HEK293T (cell line): Measurements from ENCODE around the gene MSMP.

Experiments
- CTCF ChIA-PET: fragments of 350-600 bp; formaldehyde crosslinking; extraction: SDS; loops from one replicate; lab custom pipeline; 2021; ENCODE audit warnings: antibody characterized with exemption, inconsistent platforms; lab: Yijun Ruan, JAX
- POLR2A ChIA-PET: fragments of 350-600 bp; formaldehyde crosslinking; extraction: SDS; loops from one replicate; lab custom pipeline; 2020; ENCODE audit warnings: antibody characterized with exemption, inconsistent platforms; lab: Yijun Ruan, JAX
- DNase-seq: peaks from one replicate; pipeline ENCODE4 v3.0.0; 2012; ENCODE audit warnings: mixed read lengths; ENCODE audit errors: extremely low spot score
- ARNT ChIP-seq: fragments of 450-650 bp; IDR thresholded peaks from 2 replicates; pipeline ENCODE4 v1.6.1; 2017; ENCODE audit warnings: mild to moderate bottlenecking
- BHLHE40 ChIP-seq: fragments of 450-650 bp; IDR thresholded peaks from 2 replicates; pipeline ENCODE4 v1.6.1; 2016; ENCODE audit warnings: mild to moderate bottlenecking, moderate library complexity, borderline replicate concordance
- CTBP1 ChIP-seq: fragments of 450-650 bp; IDR thresholded peaks from 2 replicates; pipeline ENCODE4 v1.6.1; 2016; ENCODE audit warnings: borderline replicate concordance
- ELF4 ChIP-seq: fragments of 450-650 bp; IDR thresholded peaks from 2 replicates; pipeline ENCODE4 v1.6.1; 2017; ENCODE audit warnings: antibody characterized with exemption
- FOXA1 ChIP-seq: fragments of 450-650 bp; IDR thresholded peaks from 2 replicates; pipeline ENCODE4 v1.6.1; 2016; ENCODE audit warnings: mild to moderate bottlenecking
- FOXK2 ChIP-seq: fragments of 450-650 bp; IDR thresholded peaks from 2 replicates; pipeline ENCODE4 v1.6.1; 2016; ENCODE audit warnings: mild to moderate bottlenecking
- FOXM1 ChIP-seq: fragments of 450-650 bp; IDR thresholded peaks from 2 replicates; pipeline ENCODE4 v1.6.1; 2017; ENCODE audit warnings: mild to moderate bottlenecking, borderline replicate concordance
- HDGF ChIP-seq: fragments of 450-650 bp; IDR thresholded peaks from 2 replicates; pipeline ENCODE4 v1.6.1; 2017; ENCODE audit warnings: antibody characterized with exemption, borderline replicate concordance
- L3MBTL2 ChIP-seq: fragments of 450-650 bp; conservative IDR thresholded peaks from 2 replicates; pipeline ENCODE4 v1.6.1; 2016; ENCODE audit warnings: mild to moderate bottlenecking
- LEF1 ChIP-seq: fragments of 450-650 bp; IDR thresholded peaks from 2 replicates; pipeline ENCODE4 v1.6.1; 2017; ENCODE audit warnings: mild to moderate bottlenecking, borderline replicate concordance
- NFRKB ChIP-seq: fragments of 450-650 bp; IDR thresholded peaks from 2 replicates; pipeline ENCODE4 v1.6.1; 2016; ENCODE audit warnings: mild to moderate bottlenecking, moderate library complexity
- SP1 ChIP-seq: fragments of 450-650 bp; IDR thresholded peaks from 2 replicates; pipeline ENCODE4 v1.6.1; 2017
- SUZ12 ChIP-seq: fragments of 450-650 bp; IDR thresholded peaks from 2 replicates; pipeline ENCODE4 v1.6.1; 2016; ENCODE audit warnings: mild to moderate bottlenecking
- TARDBP ChIP-seq: fragments of 450-650 bp; IDR thresholded peaks from 2 replicates; pipeline ENCODE4 v1.6.1; 2016
- ZNF384 ChIP-seq: fragments of 450-650 bp; IDR thresholded peaks from 2 replicates; pipeline ENCODE4 v1.6.1; 2016
- TF ChIP-seq, protein P1 (sequence below): fragments of 450-650 bp; IDR thresholded peaks from 2 replicates; pipeline ENCODE4 v1.6.1; 2016

MSMP gene

GRCh38 chr9:35730486-35730854 lies 23.6 kb downstream of the MSMP start:
- DNase-seq, result no peak
- no peak for TF ChIP-seq SUZ12
- TF ChIP-seq BHLHE40, result no peak
- TF ChIP-seq SP1, result no peak
- no peak for TF ChIP-seq NFRKB
- POLR2A ChIA-PET, result interaction anchor here (1.0 to 2.2 kb wide), 4 partner anchors 66 to 84 kb away, joined by 3 to 12 read pairs (median 3); partner anchors contain the start of gene ARHGEF39
- CTCF ChIA-PET, result interaction anchor here (0.7 to 3.2 kb wide), 2 partner anchors 34 to 85 kb away, joined by 5 to 11 read pairs; no protein-coding TSS in a partner anchor

GRCh38 chr9:35729700-35730485 lies 24.2 kb downstream of the MSMP start:
- TF ChIP-seq FOXK2, result no peak
- TF ChIP-seq SP1, result no peak
- no peak for TF ChIP-seq TARDBP
- TF ChIP-seq ZNF384, result no peak
- no peak for TF ChIP-seq LEF1
- TF ChIP-seq SUZ12, result no peak
- TF ChIP-seq ARNT, result no peak
- TF ChIP-seq HDGF, result no peak
- no peak for TF ChIP-seq FOXA1
- TF ChIP-seq CTBP1, result no peak
- ChIA-PET POLR2A (interaction anchor here (1.0 kb wide), 2 partner anchors 69 to 71 kb away, joined by 3 read pairs; no protein-coding TSS in a partner anchor), CTCF (interaction anchor here (0.7 to 3.2 kb wide), 3 partner anchors 33 to 84 kb away, joined by 3 to 11 read pairs (median 5); no protein-coding TSS in a partner anchor)
- DNase-seq, result peak; percentile 73

DNA sequence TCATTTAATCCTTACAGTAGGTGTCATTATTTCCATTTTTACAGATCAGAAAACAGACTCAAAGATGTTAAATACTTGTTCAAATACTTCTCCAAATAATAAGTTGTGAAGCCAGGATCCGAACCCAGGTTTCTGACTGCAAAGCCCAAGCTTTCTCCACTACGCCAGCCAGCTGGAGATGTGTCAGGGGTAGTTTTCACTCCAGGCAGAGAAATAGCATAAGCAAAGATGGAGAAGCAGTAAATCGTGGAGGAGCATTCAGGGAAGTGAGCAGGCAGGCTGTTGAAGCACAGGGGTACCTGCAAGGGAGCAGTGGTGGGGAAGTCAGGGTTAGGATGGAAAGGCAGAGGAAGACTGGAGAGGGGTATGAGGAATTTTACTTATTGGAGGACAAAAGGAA lies 25.0 kb downstream of the MSMP start:
- no peak for TF ChIP-seq LEF1
- no peak for TF ChIP-seq CTBP1
- no peak for TF ChIP-seq ELF4
- TF ChIP-seq BHLHE40, result no peak
- TF ChIP-seq TARDBP, result no peak
- POLR2A ChIA-PET, result no interaction called here
- CTCF ChIA-PET, result interaction anchor here (0.7 kb wide), 1 partner anchor 32 kb away, joined by 3 read pairs; no protein-coding TSS in a partner anchor
- no peak for DNase-seq

GRCh38 chr9:35728041-35728971 lies 25.8 kb downstream of the MSMP start:
- TF ChIP-seq SP1 (no peak), NFRKB (no peak), L3MBTL2 (no peak), FOXA1 (no peak), BHLHE40 (no peak), LEF1 (no peak)
- ChIA-PET POLR2A (no interaction called here), CTCF (interaction anchor here (1.0 to 1.9 kb wide), 2 partner anchors 31 to 32 kb away, joined by 3 to 6 read pairs; no protein-coding TSS in a partner anchor)
- no peak for DNase-seq

DNA sequence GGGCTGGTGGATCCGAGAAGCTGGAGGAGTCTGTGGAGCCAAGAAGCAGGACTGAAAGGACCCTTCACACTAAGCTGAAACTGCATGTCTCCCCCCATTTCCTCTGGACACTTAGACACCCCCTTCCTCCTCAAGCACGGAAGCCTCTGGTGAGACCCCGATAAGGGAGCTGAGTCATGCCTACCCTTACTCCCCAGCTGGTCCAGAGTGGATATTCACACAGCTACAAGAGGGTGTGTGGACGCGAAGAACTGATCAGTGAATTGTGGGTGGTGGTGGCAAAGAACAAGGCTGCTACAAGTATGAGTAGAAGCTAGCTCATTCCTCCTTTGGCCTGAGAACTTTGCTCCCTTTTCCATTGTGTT lies 26.4 kb downstream of the MSMP start:
- no peak for DNase-seq
- POLR2A ChIA-PET, result no interaction called here
- no peak for TF ChIP-seq SP1
- no peak for TF ChIP-seq ZNF384
- no peak for TF ChIP-seq LEF1
- no peak for TF ChIP-seq HDGF
- no peak for TF ChIP-seq FOXM1
- no peak for TF ChIP-seq L3MBTL2
- TF ChIP-seq FOXK2, result no peak
- TF ChIP-seq ARNT, result no peak
- TF ChIP-seq BHLHE40, result no peak
- TF ChIP-seq ELF4, result no peak
- no peak for TF ChIP-seq TARDBP
- TF ChIP-seq, protein P1, sequence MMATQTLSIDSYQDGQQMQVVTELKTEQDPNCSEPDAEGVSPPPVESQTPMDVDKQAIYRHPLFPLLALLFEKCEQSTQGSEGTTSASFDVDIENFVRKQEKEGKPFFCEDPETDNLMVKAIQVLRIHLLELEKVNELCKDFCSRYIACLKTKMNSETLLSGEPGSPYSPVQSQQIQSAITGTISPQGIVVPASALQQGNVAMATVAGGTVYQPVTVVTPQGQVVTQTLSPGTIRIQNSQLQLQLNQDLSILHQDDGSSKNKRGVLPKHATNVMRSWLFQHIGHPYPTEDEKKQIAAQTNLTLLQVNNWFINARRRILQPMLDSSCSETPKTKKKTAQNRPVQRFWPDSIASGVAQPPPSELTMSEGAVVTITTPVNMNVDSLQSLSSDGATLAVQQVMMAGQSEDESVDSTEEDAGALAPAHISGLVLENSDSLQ, result no peak
- no peak for TF ChIP-seq NFRKB
- TF ChIP-seq FOXA1, result no peak
- TF ChIP-seq SUZ12, result no peak
- no peak for TF ChIP-seq CTBP1
- CTCF ChIA-PET, result interaction anchor here (1.0 to 1.9 kb wide), 2 partner anchors 30 to 31 kb away, joined by 3 to 6 read pairs; no protein-coding TSS in a partner anchor

DNA sequence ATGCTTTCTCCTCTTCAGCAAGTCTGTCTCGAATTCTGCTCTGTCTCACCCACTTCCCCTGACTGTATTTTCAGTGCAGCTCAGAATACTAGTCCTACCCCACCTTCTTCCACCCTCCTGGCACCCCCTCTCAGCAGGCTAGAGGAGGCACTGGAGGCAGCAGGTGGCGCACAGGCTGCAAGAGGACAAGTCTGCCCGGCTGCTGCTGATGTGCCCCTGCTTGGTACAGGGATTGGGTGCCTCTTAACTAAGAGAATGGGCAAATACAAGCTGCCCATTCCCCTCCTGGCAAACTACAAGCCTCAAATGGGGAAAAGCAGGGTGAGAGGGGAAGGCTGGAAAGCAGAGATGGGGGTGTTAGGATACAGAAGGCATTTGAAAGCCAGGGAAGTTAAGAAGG lies 27.1 kb downstream of the MSMP start:
- ChIA-PET POLR2A (interaction anchor here (0.6 kb wide), 1 partner anchor 63 kb away, joined by 4 read pairs; no protein-coding TSS in a partner anchor), CTCF (interaction anchor here (1.9 kb wide), 1 partner anchor 31 kb away, joined by 6 read pairs; no protein-coding TSS in a partner anchor)
- no peak for DNase-seq
- TF ChIP-seq TARDBP, result no peak
- TF ChIP-seq ARNT, result no peak
- TF ChIP-seq L3MBTL2, result no peak
- TF ChIP-seq, protein P1, result no peak
- TF ChIP-seq SUZ12, result no peak
- no peak for TF ChIP-seq ELF4
- no peak for TF ChIP-seq LEF1
- TF ChIP-seq HDGF, result no peak
- TF ChIP-seq FOXM1, result no peak
- TF ChIP-seq FOXK2, result no peak
- no peak for TF ChIP-seq ZNF384
- TF ChIP-seq SP1, result no peak
- TF ChIP-seq FOXA1, result no peak
- TF ChIP-seq NFRKB, result no peak
- TF ChIP-seq CTBP1, result no peak
- no peak for TF ChIP-seq BHLHE40
